GM19239 (cell line): ENCODE data around the gene CSNK2A3.

Source experiments
- DNase-seq: peaks from one replicate; pipeline ENCODE4 v3.0.0; 2011; ENCODE audit warnings: low spot score; ENCODE audit not compliant: insufficient read length
- FAIRE-seq: peaks from 2 replicates; lab custom pipeline; 2011; peaks lifted over from hg19 to GRCh38; lab: Jason Lieb, UNC

CSNK2A3 gene

DNA sequence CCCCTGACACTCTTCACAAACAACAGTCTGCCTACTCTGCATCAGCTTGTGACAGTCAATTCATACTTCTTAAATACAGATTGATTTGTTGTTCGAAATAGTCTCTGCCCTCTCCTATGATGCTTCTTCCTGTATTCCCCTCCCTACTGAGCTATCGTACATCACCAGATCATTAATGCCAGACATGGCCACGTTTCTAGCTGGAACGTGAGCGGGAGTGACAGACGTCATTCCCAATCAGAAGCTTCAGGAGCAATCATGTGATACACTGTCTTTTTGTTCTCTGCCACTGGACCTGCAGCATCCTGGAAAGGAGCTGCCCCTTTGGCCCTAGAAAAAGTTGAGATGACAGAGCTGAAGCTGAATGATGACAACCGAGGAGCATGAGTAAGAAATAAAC lies 48.5 kb downstream of the CSNK2A3 start:
- no peak for FAIRE-seq

DNA sequence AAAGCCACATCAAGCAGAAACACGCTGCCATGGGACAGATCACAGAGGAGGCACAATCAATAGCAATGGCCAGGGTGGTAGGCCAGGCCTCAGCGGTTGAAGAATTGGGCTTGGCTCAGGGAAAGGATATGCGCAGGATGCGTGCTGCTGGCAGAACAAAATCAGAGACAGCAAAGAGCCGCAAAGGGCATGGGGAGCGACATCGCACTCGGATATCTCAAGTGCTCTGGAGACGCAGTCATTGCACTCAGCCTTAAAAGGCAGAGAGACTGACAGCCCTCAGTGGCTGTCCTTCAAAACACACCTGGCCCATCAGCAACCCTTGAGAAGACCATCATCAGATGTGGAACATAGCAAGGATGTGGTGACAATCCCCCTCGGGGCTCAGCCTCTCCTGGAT lies 50.5 kb downstream of the CSNK2A3 start:
- FAIRE-seq: no peak
- DNase-seq: no peak

More for the DNA sequence above, 48.5 kb downstream of the CSNK2A3 start:
- no peak for DNase-seq
